K562 (cell line): ENCODE results near the gene SV2C. TPM values are rescaled to one million over a fixed set of nuclear protein-coding genes. Genes with fewer than 3 reads are reported as not detected.

Source experiments
- ATAC-seq: fragments of 200-7000 bp; cut with Tn5 transposase; 3 replicates; pipeline ENCODE4 v1.9.1; 2020; ENCODE audit warnings: moderate library complexity
- BruUV-seq: library from RNA; stranded (reverse); fragments of 400-500 nt; replicated peaks from 2 replicates; lab custom pipeline; 2021; lab: Mats Ljungman, UMichigan
- CTCF ChIA-PET: fragments of 300-600 bp; formaldehyde crosslinking; extraction: SDS; loops from one replicate; lab custom pipeline; 2021; ENCODE audit warnings: low intra/inter-chr PET ratio; lab: Yijun Ruan, JAX
- POLR2A ChIA-PET: fragments of 300-600, 350-650 bp; sonication (Branson Sonifier 250); formaldehyde crosslinking; extraction: SDS; loops from one replicate; lab custom pipeline; 2021; ENCODE audit warnings: antibody characterized with exemption, inconsistent platforms; lab: Yijun Ruan, JAX
- DNase-seq, 4 experiments: peaks; one replicate each; pipeline versions ENCODE4 v3.0.0 to v3.0.0-alpha.2; 2011 to 2018; ENCODE audit warnings: low spot score in 3 of 4, mixed read lengths in 3 of 4; ENCODE audit errors: extremely low read depth in 1 of 4
- FAIRE-seq: peaks from 2 replicates; lab custom pipeline; 2011; peaks lifted over from hg19 to GRCh38; lab: Jason Lieb, UNC
- H2AFZ ChIP-seq: 2 replicates; pipeline ENCODE4 v1.6.0; 2011; ENCODE audit warnings: low read depth, low read length, control low read depth, inconsistent platforms
- H3K27ac ChIP-seq: fragments of 200-600 bp; 3 replicates; pipeline ENCODE4 v1.8.0; 2011; ENCODE audit warnings: low read depth, mild to moderate bottlenecking, control low read depth, inconsistent platforms, low read length, moderate library complexity, mixed read lengths; ENCODE audit errors: extremely low read depth
- H3K27me3 ChIP-seq, 2 experiments: fragments of 300-600 bp in 1 of 2; 2 replicates in 1 of 2; 3 replicates in 1 of 2; pipeline versions ENCODE4 v1.6.0 to v1.8.0; 2011; ENCODE audit warnings: inconsistent platforms in 2 of 2, low read length in 2 of 2, mild to moderate bottlenecking in 1 of 2, mixed read lengths in 1 of 2, moderate library complexity in 1 of 2; ENCODE audit not compliant: control insufficient read depth in 2 of 2, insufficient read depth in 2 of 2
- H3K36me3 ChIP-seq: fragments of 300-600 bp; 3 replicates; pipeline ENCODE4 v1.8.0; 2011; ENCODE audit warnings: mild to moderate bottlenecking, low read length, inconsistent platforms; ENCODE audit not compliant: control insufficient read depth, insufficient read depth
- H3K4me1 ChIP-seq, 2 experiments: fragments of 200-600 bp in 1 of 2; replicated peaks in 1 of 2; 2 replicates in 1 of 2; 3 replicates in 1 of 2; pipeline versions ENCODE4 v1.5.1 to v1.8.0; 2011; ENCODE audit warnings: inconsistent platforms in 2 of 2, low read length in 2 of 2, mild to moderate bottlenecking in 1 of 2, mixed read lengths in 1 of 2, moderate library complexity in 1 of 2; ENCODE audit not compliant: control insufficient read depth in 2 of 2, insufficient read depth in 2 of 2
- H3K4me2 ChIP-seq: 2 replicates; pipeline ENCODE4 v1.6.1; 2011; ENCODE audit warnings: low read length, control low read depth, inconsistent platforms, mixed read lengths; ENCODE audit not compliant: insufficient read depth
- H3K4me3 ChIP-seq: fragments of 200-600 bp; sonication (generic), shearing (Covaris generic); 2 replicates; pipeline ENCODE4 v1.5.1; 2016; ENCODE audit warnings: control low read depth, inconsistent platforms
- H3K79me2 ChIP-seq: fragments of 200-600 bp; 3 replicates; pipeline ENCODE4 v1.8.0; 2011; ENCODE audit warnings: low read length, inconsistent platforms; ENCODE audit not compliant: control insufficient read depth, insufficient read depth
- H3K9ac ChIP-seq, 2 experiments: 2 replicates each; pipeline versions ENCODE4 v1.6.0 to v1.6.1; 2011; ENCODE audit warnings: low read depth in 2 of 2, low read length in 2 of 2, control low read depth in 1 of 2, inconsistent platforms in 1 of 2, mild to moderate bottlenecking in 1 of 2, mixed read lengths in 1 of 2; ENCODE audit not compliant: insufficient read depth in 1 of 2
- H3K9me1 ChIP-seq: one replicate; pipeline ENCODE4 v1.6.0; 2011; ENCODE audit warnings: inconsistent platforms, mild to moderate bottlenecking, low read length, moderate library complexity; ENCODE audit not compliant: control insufficient read depth, insufficient read depth
- H3K9me3 ChIP-seq: replicated peaks from 2 replicates; pipeline ENCODE4 v1.5.1; 2011; ENCODE audit warnings: low read depth, low read length, inconsistent platforms; ENCODE audit not compliant: control insufficient read depth, insufficient read depth
- H4K20me1 ChIP-seq: replicated peaks from 2 replicates; pipeline ENCODE4 v1.6.1; 2011; ENCODE audit warnings: low read length, inconsistent platforms, mixed read lengths; ENCODE audit not compliant: control insufficient read depth, insufficient read depth
- CBX1 ChIP-seq: sonication (generic); IDR thresholded peaks from 2 replicates; pipeline ENCODE4 v1.6.1; 2016; ENCODE audit warnings: antibody characterized with exemption, low read depth, mild to moderate bottlenecking
- ILF3 ChIP-seq: fragments of 450-650 bp; IDR thresholded peaks from 2 replicates; pipeline ENCODE4 v1.6.1; 2018; ENCODE audit warnings: antibody characterized with exemption, mild to moderate bottlenecking, moderate library complexity, borderline replicate concordance
- JUND ChIP-seq, 2 experiments: IDR thresholded peaks; 2 replicates in 1 of 2; 3 replicates in 1 of 2; pipeline ENCODE4 v1.6.1; 2011; ENCODE audit warnings: borderline replicate concordance in 2 of 2, low read depth in 2 of 2, low read length in 2 of 2, improper control_type of control experiment in 1 of 2, missing biosample characterization in 1 of 2, missing genetic modification characterization in 1 of 2, missing genetic modification reagents in 1 of 2
- MEIS2 ChIP-seq: fragments of 450-650 bp; IDR thresholded peaks from 2 replicates; pipeline ENCODE4 v1.6.1; 2014; ENCODE audit warnings: mild to moderate bottlenecking; ENCODE audit not compliant: partially characterized antibody
- ZFP36 ChIP-seq: fragments of 150-350 bp; IDR thresholded peaks from 2 replicates; pipeline ENCODE4 v1.6.1; 2018; ENCODE audit warnings: low read length, low read depth; ENCODE audit not compliant: partially characterized antibody
- WGBS: fragments of 100-300 bp; shearing (Covaris generic); methylation state at CpG from one replicate; pipeline ENCODE4 v1.1.6; 2016; ENCODE audit warnings: low coverage, mixed read lengths; ENCODE audit not compliant: insufficient coverage; ENCODE audit errors: missing lambda C conversion rate; 5-methylcytosine and 5-hydroxymethylcytosine counted together
- in situ Hi-C: fragments of 300-500 bp; cut with MboI; formaldehyde crosslinking; loops from 4 replicates; pipeline ENCODE4 v1.15.0; 2018; ENCODE audit warnings: inconsistent platforms, mixed read lengths
- intact Hi-C: fragments of 100-400 bp; cut with micrococcal nuclease; formaldehyde crosslinking; loops from 2 replicates; pipeline ENCODE4 v1.14.2; 2022
- polyA plus RNA-seq, 8 experiments: library from polyadenylated mRNA; depleted of rRNA in 4 of 8; stranded (reverse) in 5 of 8; unstranded in 3 of 8; fragments of >200 nt; fragmentation: Nextera tagmentation in 2 of 8; fragmentation: Illumina TruSeq in 1 of 8; extraction: Ambion mirVana in 2 of 8; extraction: Trizol in 1 of 8; gene quantifications; 2 replicates each; pipeline versions ENCODE4 v1.2.1 to v1.2.3, GENCODE V29; 2011 to 2014; ENCODE audit warnings: inconsistent platforms in 1 of 8, missing spikeins in 1 of 8
- total RNA-seq, 7 experiments: library from RNA; depleted of rRNA in 6 of 7; stranded (reverse); fragments of >200 nt in 6 of 7; fragmentation: Illumina TruSeq in 2 of 7; extraction: Trizol in 2 of 7; gene quantifications; 2 replicates each; pipeline versions ENCODE4 v1.2.1 to v1.2.3, GENCODE V29; 2011 to 2021; ENCODE audit warnings: low replicate concordance in 1 of 7
- TF ChIP-seq, protein P1 (sequence below), 2 experiments: IDR thresholded peaks in 1 of 2; conservative IDR thresholded peaks in 1 of 2; 2 replicates each; pipeline ENCODE4 v1.6.1; 2016; ENCODE audit warnings: low read depth in 2 of 2, mild to moderate bottlenecking in 1 of 2, missing compliant biosample characterization in 1 of 2, missing genetic modification characterization in 1 of 2, moderate library complexity in 1 of 2
- TF ChIP-seq, protein P2 (sequence below): fragments of 250-450 bp; sonication (Bioruptor Pico); IDR thresholded peaks from 2 replicates; pipeline ENCODE4 v1.5.0; 2021; ENCODE audit warnings: mild to moderate bottlenecking, borderline replicate concordance

SV2C gene
- total and polyA plus RNA-seq, 9 of the 15 experiments (the other 6 are each of a cell fraction or from before 2014, with no cell fraction given): 0.05 TPM; not detected in 8

DNA sequence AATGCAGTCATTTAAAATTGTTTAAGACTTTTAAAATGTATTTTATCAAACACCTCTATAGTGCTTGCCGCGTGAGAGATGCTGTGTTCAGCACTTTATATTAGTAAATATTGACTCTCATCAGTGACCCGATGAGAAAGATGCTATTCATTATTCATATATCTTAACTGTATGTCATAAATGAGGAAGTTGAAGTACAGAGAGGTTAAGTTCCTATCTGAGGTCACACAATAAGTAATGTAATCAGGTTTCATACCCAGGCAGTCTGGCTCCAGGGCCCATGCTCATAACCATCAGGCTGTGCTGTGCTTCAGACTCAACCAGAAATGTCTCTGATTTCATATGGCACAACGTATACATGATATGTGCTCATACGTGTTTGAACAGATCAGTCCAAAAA, 119.0 kb downstream of the SV2C start:
- no peaks in the 10 kb centered on the region; a peak in 1 of 5 replicates for H3K4me1 ChIP-seq
- intact Hi-C loops: no loop called here
- whole genome bisulfite sequencing: 0% methylated on average over 5 of the region's 5 CpGs
- no peak overlapping the region for H3K4me3 ChIP-seq
- H4K20me1 ChIP-seq: no peaks in the 10 kb centered on the region
- no peak overlapping the region for H3K4me2 ChIP-seq
- H3K9me1 ChIP-seq: no peaks in the 10 kb centered on the region
- POLR2A ChIA-PET: interaction anchor here (1.2 to 1.8 kb wide), 2 partner anchors 11 to 13 kb away, joined by 3 to 5 read pairs; no protein-coding TSS in a partner anchor
- no peak overlapping the region for H2AFZ ChIP-seq
- FAIRE-seq (no peak), DNase-seq (no peak), ATAC-seq (no peak)
- no peaks in the 10 kb centered on the region for H3K36me3 ChIP-seq
- CTCF ChIA-PET: no interaction called here
- in situ Hi-C loops: no loop called here
- BruUV-seq: no TSS peak
- H3K9me3 ChIP-seq: no peaks in the 10 kb centered on the region
- H3K27me3 ChIP-seq: no peaks in the 10 kb centered on the region
- no peak overlapping the region for H3K27ac ChIP-seq
- no peak for TF ChIP-seq ILF3
- TF ChIP-seq, protein P1, sequence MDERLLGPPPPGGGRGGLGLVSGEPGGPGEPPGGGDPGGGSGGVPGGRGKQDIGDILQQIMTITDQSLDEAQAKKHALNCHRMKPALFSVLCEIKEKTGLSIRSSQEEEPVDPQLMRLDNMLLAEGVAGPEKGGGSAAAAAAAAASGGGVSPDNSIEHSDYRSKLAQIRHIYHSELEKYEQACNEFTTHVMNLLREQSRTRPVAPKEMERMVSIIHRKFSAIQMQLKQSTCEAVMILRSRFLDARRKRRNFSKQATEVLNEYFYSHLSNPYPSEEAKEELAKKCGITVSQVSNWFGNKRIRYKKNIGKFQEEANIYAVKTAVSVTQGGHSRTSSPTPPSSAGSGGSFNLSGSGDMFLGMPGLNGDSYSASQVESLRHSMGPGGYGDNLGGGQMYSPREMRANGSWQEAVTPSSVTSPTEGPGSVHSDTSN (CRISPR knock-in tag; IDR thresholded peaks at IDR 0.05; ENCODE audit: low read depth): no peak
- TF ChIP-seq, protein P1 (tag; conservative IDR thresholded peaks at IDR 0.05; ENCODE audit: low read depth): peak; percentile 53
- no peak for TF ChIP-seq JUND (IDR thresholded peaks at IDR 0.05; ENCODE audit: borderline replicate concordance, low read depth, low read length)
- no peak for TF ChIP-seq JUND (tag; IDR thresholded peaks at IDR 0.05; ENCODE audit: borderline replicate concordance, low read depth, low read length)
- peak; percentile 28 for TF ChIP-seq ZFP36
- peak; percentile 54 for TF ChIP-seq MEIS2
- no peak for TF ChIP-seq CBX1
- TF ChIP-seq, protein P2, sequence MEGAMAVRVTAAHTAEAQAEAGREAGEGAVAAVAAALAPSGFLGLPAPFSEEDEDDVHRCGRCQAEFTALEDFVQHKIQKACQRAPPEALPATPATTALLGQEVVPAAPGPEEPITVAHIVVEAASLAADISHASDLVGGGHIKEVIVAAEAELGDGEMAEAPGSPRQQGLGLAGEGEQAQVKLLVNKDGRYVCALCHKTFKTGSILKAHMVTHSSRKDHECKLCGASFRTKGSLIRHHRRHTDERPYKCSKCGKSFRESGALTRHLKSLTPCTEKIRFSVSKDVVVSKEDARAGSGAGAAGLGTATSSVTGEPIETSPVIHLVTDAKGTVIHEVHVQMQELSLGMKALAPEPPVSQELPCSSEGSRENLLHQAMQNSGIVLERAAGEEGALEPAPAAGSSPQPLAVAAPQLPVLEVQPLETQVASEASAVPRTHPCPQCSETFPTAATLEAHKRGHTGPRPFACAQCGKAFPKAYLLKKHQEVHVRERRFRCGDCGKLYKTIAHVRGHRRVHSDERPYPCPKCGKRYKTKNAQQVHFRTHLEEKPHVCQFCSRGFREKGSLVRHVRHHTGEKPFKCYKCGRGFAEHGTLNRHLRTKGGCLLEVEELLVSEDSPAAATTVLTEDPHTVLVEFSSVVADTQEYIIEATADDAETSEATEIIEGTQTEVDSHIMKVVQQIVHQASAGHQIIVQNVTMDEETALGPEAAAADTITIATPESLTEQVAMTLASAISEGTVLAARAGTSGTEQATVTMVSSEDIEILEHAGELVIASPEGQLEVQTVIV: no peak
- H3K9ac ChIP-seq: no peak overlapping the region
- H3K79me2 ChIP-seq: no peaks in the 10 kb centered on the region
